Measurements from ENCODE around the gene ANKRD6. TPM values are rescaled to one million over a fixed set of nuclear protein-coding genes. Genes with fewer than 3 reads are reported as not detected.

The ANKRD6 gene
- total RNA-seq, 1 experiment from 2014 or later, result 14.7 TPM

GRCh38 chr6:89667872-89668556, 235.1 kb downstream of the ANKRD6 start:
- TF ChIP-seq CTCF (IDR thresholded peaks at IDR 0.05; ENCODE audit: unreplicated experiment), result no peak
- Mint-ChIP-seq H3K27ac (ENCODE audit: unreplicated experiment) (no peak overlapping the region), H3K27me3 (ENCODE audit: unreplicated experiment) (no peaks in the 10 kb centered on the region), H3K9me3 (ENCODE audit: low read depth, unreplicated experiment) (no peaks in the 10 kb centered on the region), H3K4me3 (ENCODE audit: low read depth, unreplicated experiment) (no peak overlapping the region), H3K36me3 (ENCODE audit: insufficient read depth, unreplicated experiment) (peaks cover 32% of the 10 kb centered on the region), H3K4me1 (ENCODE audit: low read depth, unreplicated experiment) (no peaks in the 10 kb centered on the region)
- BruUV-seq (replicated peaks), result no TSS peak
- intact Hi-C loops (cut with micrococcal nuclease; ENCODE audit: unreplicated experiment), result no loop called here
- CTCF ChIA-PET, result no interaction called here
- DNase-seq, result no peak

- Mint-ChIP-seq H3K9me3 (ENCODE audit: low read depth, unreplicated experiment) (no peaks in the 10 kb centered on the region), H3K4me1 (ENCODE audit: low read depth, unreplicated experiment) (no peaks in the 10 kb centered on the region), H3K4me3 (ENCODE audit: low read depth, unreplicated experiment) (no peak overlapping the region), H3K36me3 (ENCODE audit: insufficient read depth, unreplicated experiment) (peaks cover 27% of the 10 kb centered on the region), H3K27ac (ENCODE audit: unreplicated experiment) (no peak overlapping the region), H3K27me3 (ENCODE audit: unreplicated experiment) (no peaks in the 10 kb centered on the region)
- CTCF ChIA-PET, result no interaction called here
- intact Hi-C loops (cut with micrococcal nuclease; ENCODE audit: unreplicated experiment), result no loop called here
- BruUV-seq (replicated peaks), result no TSS peak
- TF ChIP-seq CTCF (IDR thresholded peaks at IDR 0.05; ENCODE audit: unreplicated experiment), result no peak
- DNase-seq, result no peak
These were observed 236.1 kb downstream of the ANKRD6 start for GRCh38 chr6:89669002-89669401.

GRCh38 chr6:89670935-89671565, 238.1 kb downstream of the ANKRD6 start:
- Mint-ChIP-seq H3K4me3 (ENCODE audit: low read depth, unreplicated experiment) (no peak overlapping the region), H3K36me3 (ENCODE audit: insufficient read depth, unreplicated experiment) (peaks cover 28% of the 10 kb centered on the region), H3K4me1 (ENCODE audit: low read depth, unreplicated experiment) (no peaks in the 10 kb centered on the region), H3K9me3 (ENCODE audit: low read depth, unreplicated experiment) (no peaks in the 10 kb centered on the region), H3K27me3 (ENCODE audit: unreplicated experiment) (no peaks in the 10 kb centered on the region), H3K27ac (ENCODE audit: unreplicated experiment) (no peak overlapping the region)
- no peak for TF ChIP-seq CTCF (IDR thresholded peaks at IDR 0.05; ENCODE audit: unreplicated experiment)
- CTCF ChIA-PET, result no interaction called here
- intact Hi-C loops (cut with micrococcal nuclease; ENCODE audit: unreplicated experiment), result no loop called here
- no TSS peak for BruUV-seq (replicated peaks)
- DNase-seq, result no peak

GRCh38 chr6:89675949-89676748, 243.2 kb downstream of the ANKRD6 start:
- CTCF ChIA-PET, result interaction anchor here (0.9 kb wide), 1 partner anchor 38 kb away, joined by 3 read pairs; the partner anchor contains the start of gene LYRM2
- H3K4me3 Mint-ChIP-seq (ENCODE audit: low read depth, unreplicated experiment), result no peak overlapping the region
- no peaks in the 10 kb centered on the region for H3K27me3 Mint-ChIP-seq (ENCODE audit: unreplicated experiment)
- no TSS peak for BruUV-seq (replicated peaks)
- DNase-seq, result no peak
- H3K27ac Mint-ChIP-seq (ENCODE audit: unreplicated experiment), result no peak overlapping the region
- H3K9me3 Mint-ChIP-seq (ENCODE audit: low read depth, unreplicated experiment), result no peaks in the 10 kb centered on the region
- peaks cover 22% of the 10 kb centered on the region for H3K36me3 Mint-ChIP-seq (ENCODE audit: insufficient read depth, unreplicated experiment)
- TF ChIP-seq CTCF (IDR thresholded peaks at IDR 0.05; ENCODE audit: unreplicated experiment), result no peak
- no peaks in the 10 kb centered on the region for H3K4me1 Mint-ChIP-seq (ENCODE audit: low read depth, unreplicated experiment)
- intact Hi-C loops (cut with micrococcal nuclease; ENCODE audit: unreplicated experiment), result no loop called here
